Retinal pigment epithelial cell (primary cell): ENCODE data around the gene C19orf38.
A peak's percentile ranks its signal among the peaks of the same experiment; 100 is the strongest.
"Not testable (repeated sequence)": the region's sequence is repeated elsewhere in the genome, so short reads cannot be mapped to it uniquely, and the experiment has no call there.

Experiments used
- DNase-seq: peaks from one replicate; pipeline ENCODE4 v3.0.0-alpha.2; 2010; ENCODE audit warnings: low read depth
- H3K4me3 ChIP-seq: 2 replicates; pipeline ENCODE4 v1.5.1; 2011; ENCODE audit warnings: mild to moderate bottlenecking, low read length, control low read depth, moderate library complexity
- CTCF ChIP-seq: conservative IDR thresholded peaks from 2 replicates; pipeline ENCODE4 v1.5.1; 2011; ENCODE audit warnings: low read depth, low read length, control low read depth, inconsistent platforms

The C19orf38 gene

GRCh38 chr19:10862561-10863106 is 14.4 kb downstream of the C19orf38 start:
- no peak for TF ChIP-seq CTCF
- H3K4me3 ChIP-seq: no peak overlapping the region
- DNase-seq: no peak

GRCh38 chr19:10863107-10863717 is 15.0 kb downstream of the C19orf38 start:
- no peak for TF ChIP-seq CTCF
- H3K4me3 ChIP-seq: no peak overlapping the region
- DNase-seq: peak; percentile 64

- DNase-seq: peak; percentile 18
- H3K4me3 ChIP-seq: no peak overlapping the region
- peak; percentile 98 for TF ChIP-seq CTCF
Measured at GRCh38 chr19:10864538-10864899, 16.3 kb downstream of the C19orf38 start.

- TF ChIP-seq CTCF: no peak
- no peak for DNase-seq
- no peak overlapping the region for H3K4me3 ChIP-seq
Measured at GRCh38 chr19:10866495-10866894, 18.3 kb downstream of the C19orf38 start.

GRCh38 chr19:10868872-10869547 is 20.8 kb downstream of the C19orf38 start:
- TF ChIP-seq CTCF: no peak
- no peak overlapping the region for H3K4me3 ChIP-seq

GRCh38 chr19:10869872-10870311 is 21.7 kb downstream of the C19orf38 start:
- not testable (repeated sequence) for DNase-seq, H3K4me3 ChIP-seq

More at GRCh38 chr19:10868872-10869547, 20.8 kb downstream of the C19orf38 start:
- no peak for DNase-seq

- peak overlapping the region; percentile 66 for H3K4me3 ChIP-seq
- DNase-seq: no peak
- no peak for TF ChIP-seq CTCF
Measured at GRCh38 chr19:10870501-10870954, 22.3 kb downstream of the C19orf38 start.
